ENCODE results near the gene SLC35E1.
"Not testable (repeated sequence)": the region's sequence is repeated elsewhere in the genome, so short reads cannot be mapped to it uniquely, and the experiment has no call there.

Gene SLC35E1

DNA sequence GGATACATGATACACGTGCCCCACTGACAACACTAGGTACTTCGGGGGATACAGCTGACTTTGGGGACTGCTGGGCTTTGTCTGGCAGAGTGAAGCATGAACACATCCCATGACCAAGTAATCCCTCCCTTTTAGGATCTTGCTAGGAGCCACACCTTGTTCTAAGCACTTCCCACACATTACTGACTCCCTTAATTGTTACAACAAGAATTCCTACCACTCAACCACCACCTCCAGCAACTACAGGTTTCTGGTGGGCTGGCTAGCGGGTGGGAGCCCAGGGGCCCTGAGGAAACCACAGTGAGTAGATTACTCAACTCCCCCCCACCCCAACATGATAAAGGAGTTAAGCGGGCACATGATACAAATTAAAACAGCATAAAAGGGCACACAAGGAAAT lies 7.2 kb upstream of the SLC35E1 start:
- no peak for DNase-seq

GRCh38 chr19:16577531-16577985 lies 5.3 kb upstream of the SLC35E1 start:
- no peak for DNase-seq

- no peak for DNase-seq
These were observed 4.7 kb upstream of the SLC35E1 start for GRCh38 chr19:16576690-16577530.

GRCh38 chr19:16575861-16576689 lies 3.9 kb upstream of the SLC35E1 start:
- DNase-seq: no peak

GRCh38 chr19:16575282-16575681 lies 3.1 kb upstream of the SLC35E1 start:
- DNase-seq: no peak

GRCh38 chr19:16573925-16574324 lies 1.7 kb upstream of the SLC35E1 start:
- no peak for DNase-seq

GRCh38 chr19:16573296-16573695 lies 1.1 kb upstream of the SLC35E1 start:
- no peak for DNase-seq

- peak; percentile 40 to 50 for DNase-seq
These were observed 338 bp downstream of the SLC35E1 start for GRCh38 chr19:16571822-16572331.

- peak in 1 of 2 donors; percentile 33 for DNase-seq
These were observed 932 bp downstream of the SLC35E1 start for GRCh38 chr19:16571283-16571682.

DNA sequence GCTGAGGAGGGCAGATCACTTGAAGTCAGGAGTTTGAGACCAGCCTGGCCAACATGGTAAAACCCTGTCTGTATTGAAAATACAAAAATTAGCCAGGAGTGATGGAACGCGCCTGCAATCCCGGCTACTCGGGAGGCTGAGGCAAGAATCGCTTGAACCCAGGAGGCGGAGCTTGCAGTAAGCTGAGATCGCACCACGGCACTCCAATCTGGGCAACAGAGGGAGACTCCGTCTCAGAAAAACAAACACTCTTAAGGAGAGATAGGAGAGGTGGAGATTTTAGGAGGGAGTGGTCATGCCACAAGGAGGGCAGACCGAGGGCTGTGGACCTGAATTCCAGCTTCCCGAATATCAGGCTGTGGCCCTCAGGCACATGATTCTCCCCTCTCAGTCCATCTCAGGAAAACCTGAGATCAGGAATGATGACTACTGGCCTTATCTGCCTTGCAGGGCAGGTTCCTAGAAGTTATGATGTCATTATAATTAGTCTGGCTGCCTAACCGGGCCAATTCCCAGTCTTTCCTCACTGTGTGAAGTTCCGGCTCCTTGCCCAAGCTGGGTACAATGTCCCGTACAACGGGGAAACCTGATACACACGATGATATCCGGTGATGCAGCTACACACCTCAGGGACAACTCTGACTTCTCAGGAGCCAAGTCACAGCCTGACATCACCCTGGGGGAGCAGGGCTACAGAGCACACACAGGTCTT lies 2.5 kb downstream of the SLC35E1 start:
- no peak for DNase-seq

DNA sequence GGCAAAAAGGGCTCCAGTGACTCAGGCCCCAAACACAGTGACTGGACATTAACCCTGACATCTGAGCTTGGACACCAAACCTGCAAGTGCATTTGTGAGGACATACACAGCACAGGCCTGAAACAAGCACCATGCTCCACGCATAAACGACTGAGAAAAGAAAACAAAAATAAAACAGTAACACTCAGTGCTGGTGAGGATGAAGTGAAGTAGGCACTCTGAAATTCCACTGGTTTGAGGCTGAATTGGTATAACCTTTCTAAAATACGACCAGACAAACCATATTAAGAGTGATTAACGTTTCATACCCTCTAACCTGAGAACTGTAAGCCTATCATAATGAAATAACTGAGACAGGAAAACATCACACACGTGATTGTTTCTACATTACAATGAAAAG lies 5.5 kb downstream of the SLC35E1 start:
- no peak for DNase-seq

DNA sequence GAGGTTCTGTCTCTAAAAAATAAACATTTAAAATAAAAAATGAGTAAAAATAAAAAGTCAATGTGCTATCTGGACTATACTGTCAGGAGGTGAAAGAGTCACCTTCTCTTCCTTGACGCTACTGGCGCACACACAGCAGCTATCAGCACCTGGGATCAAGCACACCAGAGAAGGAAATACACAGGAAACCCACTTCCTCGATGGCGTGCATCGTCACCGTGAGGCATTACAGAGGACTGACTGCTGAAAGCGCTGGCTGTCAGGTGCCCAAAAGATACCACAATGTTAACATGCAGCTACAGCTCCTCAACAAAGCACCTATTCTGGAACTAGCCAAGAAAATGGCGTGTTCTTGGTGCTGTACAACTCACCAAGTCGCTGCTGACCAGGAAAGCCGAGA lies 6.1 kb downstream of the SLC35E1 start:
- peak; percentile 88 to 89 for DNase-seq

DNA sequence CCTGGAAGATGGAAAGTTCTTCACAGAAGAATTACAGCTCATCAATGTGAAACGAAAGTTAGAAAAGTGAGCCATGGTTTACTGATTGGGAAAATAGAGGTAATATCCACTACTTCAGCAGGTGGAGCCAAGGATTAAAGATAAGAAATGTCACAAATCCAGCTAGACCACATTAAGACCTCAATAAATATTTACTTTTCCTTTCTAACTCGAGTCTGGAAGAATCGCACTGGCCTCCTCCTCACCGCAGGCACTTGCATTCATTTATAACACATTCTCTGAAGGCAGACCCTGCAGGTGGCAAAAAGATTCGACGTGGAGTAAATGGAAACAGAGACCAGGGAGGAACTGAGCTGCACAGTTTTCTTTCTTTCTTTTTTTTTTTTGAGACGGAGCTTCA lies 7.4 kb downstream of the SLC35E1 start:
- DNase-seq: no peak

DNA sequence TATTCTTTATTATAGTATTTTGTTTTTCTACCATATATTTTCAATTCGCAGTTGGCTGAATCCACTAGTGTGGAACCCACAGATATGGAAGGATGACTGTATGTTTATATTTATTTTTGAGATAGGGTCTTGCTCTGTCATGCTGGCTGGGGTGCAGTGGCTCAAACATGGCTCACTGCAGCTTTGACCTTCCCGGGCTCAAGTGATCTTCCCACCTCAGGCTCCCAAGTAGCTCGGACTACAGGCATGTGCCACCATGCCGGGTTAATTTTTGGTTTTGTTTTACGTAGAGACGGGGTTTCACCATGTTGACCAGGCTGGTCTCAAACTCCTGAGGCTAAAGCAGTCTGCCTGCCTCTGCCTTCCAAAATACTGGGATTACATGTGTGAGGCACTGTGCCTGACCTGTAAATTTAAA lies 9.6 kb downstream of the SLC35E1 start:
- DNase-seq: no peak

DNA sequence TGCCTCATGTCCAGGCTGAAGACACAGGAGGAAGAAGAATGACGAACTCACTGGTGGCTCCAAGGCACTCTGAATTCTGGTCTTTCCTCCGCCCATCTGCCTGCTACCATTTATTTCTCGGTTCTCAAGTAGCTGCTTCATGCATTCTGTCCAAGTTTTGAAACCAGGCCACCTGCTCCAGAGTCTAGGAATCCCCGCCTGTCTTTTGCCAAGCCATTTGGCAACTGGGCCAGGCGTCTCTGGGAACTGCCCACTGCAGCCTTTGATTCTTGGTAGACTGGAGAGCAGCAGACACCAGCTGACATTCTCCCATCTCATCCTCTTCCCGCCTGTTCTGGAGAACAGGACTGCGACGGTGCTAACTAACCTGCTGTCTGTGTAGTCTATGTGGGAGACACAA lies 10.8 kb downstream of the SLC35E1 start:
- DNase-seq: no peak

DNA sequence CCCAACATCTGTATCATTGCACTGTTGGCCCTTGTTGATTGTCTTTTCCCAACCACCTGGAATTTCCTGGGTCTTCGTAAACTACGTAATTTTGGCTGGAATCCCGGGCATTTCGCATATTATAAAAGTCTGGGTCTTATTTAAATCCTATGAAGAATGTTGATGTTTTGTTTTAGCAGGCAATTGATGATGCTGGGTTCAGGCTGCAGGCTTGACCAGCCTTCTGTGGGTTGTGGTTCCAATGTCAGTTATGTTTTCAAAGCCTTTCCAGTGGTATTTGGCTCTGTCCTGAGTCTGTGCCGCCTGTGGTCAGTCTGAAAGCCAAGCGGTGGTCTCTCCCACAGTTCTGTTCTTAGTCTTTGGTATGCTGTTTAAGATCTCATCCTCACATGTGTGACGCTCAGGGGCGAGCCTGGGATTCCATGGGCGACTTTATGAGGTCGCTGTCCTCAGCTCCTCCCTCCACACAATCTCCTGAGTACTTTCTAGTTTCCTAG lies 12.4 kb downstream of the SLC35E1 start:
- no peak for DNase-seq

DNA sequence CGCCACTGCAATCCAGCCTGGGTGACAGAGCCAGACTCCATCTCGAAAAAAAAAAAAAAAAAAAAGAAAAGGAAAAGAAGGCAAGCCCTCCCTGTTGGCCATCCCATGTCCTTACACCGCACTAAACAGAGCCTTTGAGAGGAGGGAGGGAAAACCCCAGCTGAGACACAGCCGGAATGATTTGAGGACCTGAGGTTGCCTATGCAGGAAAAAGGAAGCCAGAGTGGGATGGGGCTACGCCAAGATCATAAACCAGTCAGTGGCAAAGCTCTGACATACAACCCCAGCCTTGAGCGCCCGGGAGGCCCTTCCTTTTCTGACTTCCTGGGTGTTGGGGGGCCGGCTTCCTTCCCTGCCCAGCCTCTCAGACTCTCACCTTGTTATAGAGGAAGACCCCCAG lies 17.4 kb downstream of the SLC35E1 start:
- DNase-seq: no peak

DNA sequence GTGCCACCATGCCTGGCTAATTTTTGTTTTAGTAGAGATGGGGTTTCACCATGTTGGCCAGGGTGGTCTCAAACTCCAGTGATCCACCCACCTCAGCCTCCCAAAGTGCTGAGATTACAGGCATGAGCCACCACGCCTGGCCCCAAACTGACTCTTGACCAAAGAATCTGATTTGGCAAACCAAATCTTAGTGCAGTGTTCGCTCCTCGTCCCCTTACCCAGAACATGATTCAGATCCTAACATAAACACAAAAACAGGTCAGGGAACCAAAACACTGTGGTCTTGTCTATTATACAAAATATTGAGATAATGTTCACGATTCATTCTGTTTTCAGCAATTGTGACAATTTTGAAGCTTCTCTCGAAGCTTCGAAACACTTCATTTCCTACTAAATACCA lies 20.3 kb downstream of the SLC35E1 start:
- DNase-seq: not testable (repeated sequence)

- no peak for DNase-seq
These were observed 23.3 kb downstream of the SLC35E1 start for GRCh38 chr19:16548956-16549355.

- DNase-seq: no peak
These were observed 27.6 kb downstream of the SLC35E1 start for GRCh38 chr19:16544473-16545231.

DNA sequence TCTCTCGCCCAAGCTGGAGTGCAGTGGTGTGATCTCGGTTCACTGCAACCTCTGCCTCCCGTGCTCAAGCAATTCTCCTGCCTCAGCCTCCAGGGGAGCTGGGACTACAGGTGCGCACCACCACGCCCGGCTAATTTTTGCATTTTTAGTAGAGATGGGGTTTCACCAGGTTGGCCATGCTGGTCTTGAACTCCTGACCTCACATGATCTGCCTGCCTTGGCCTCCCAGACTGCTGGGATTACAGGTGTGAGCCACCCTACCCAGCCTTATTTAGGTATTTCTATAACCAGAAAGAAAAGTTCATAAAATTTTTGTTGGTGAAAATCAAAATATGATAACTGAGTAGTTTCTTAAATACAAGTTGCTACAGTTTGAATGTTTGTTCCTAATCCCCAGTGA lies 28.5 kb downstream of the SLC35E1 start:
- DNase-seq: not testable (repeated sequence)

DNA sequence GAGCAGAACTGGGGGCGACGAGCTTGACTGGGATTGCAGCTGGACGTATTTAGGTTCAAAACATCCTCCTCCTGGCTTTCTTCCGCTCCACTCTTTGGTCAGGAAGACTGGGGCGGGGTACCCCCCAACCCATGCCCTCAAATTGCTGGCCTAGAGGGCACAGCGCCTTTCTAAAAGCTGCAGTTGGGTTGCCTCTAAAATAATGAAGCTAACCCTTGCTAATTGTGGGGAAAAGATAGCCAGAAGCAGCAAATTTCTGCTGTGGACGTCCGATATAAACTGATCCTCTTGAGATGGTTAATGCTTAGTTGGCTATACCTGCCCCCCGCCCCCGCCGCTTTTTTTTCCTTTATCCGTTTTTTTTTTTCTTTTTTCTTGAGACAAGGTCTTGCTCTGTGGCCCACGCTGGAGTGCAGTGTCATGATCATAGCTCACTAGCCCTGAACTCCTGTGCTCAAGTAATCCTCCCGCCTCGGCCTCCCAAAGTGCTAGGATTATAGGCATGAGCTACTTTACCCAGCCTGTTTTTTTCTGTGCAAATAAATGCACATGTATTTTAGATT lies 29.2 kb downstream of the SLC35E1 start:
- DNase-seq: no peak
